ENCODE data around the gene AP3D1. TPM values are rescaled to one million over a fixed set of nuclear protein-coding genes. Genes with fewer than 3 reads are reported as not detected.
A peak's percentile ranks its signal among the peaks of the same experiment; 100 is the strongest.

The AP3D1 gene
- total RNA-seq, 4 donors from 2014 or later: 71.0 to 139 (median 99.0) TPM

GRCh38 chr19:2185734-2186070 lies 34.3 kb upstream of the AP3D1 start:
- Histone ChIP-seq H3K36me3 (no peaks in the 10 kb centered on the region), H3K4me3 (peak overlapping the region in 2 of 4 donors; percentile 1 to 26), H3K27me3 (no peaks in the 10 kb centered on the region), H3K9me3 (no peaks in the 10 kb centered on the region), H3K27ac (peak overlapping the region; percentile 81 to 94 (median 86)), H3K4me1 (peaks cover 35 to 61% of the 10 kb centered on the region in 2 donors)
- intact Hi-C loops (cut with DNase I; ENCODE audit: low total_unique reads): loop anchor here (1.0 kb wide), 2 partner anchors 22 to 34 kb away; partner anchors contain the start of genes AP3D1 and DOT1L
- peak; percentile 4 to 5 for ATAC-seq
- DNase-seq: no peak
- no peak for TF ChIP-seq CTCF (IDR thresholded peaks at IDR 0.05 in 4 of 5, conservative IDR thresholded peaks at IDR 0.05 in 1 of 5)
- peak; percentile 80 to 86 for TF ChIP-seq POLR2A (IDR thresholded peaks at IDR 0.05)
- in situ Hi-C loops (cut with MboI; ENCODE audit: low sequenced_read_pairs in 4 of 4): no loop called here

DNA sequence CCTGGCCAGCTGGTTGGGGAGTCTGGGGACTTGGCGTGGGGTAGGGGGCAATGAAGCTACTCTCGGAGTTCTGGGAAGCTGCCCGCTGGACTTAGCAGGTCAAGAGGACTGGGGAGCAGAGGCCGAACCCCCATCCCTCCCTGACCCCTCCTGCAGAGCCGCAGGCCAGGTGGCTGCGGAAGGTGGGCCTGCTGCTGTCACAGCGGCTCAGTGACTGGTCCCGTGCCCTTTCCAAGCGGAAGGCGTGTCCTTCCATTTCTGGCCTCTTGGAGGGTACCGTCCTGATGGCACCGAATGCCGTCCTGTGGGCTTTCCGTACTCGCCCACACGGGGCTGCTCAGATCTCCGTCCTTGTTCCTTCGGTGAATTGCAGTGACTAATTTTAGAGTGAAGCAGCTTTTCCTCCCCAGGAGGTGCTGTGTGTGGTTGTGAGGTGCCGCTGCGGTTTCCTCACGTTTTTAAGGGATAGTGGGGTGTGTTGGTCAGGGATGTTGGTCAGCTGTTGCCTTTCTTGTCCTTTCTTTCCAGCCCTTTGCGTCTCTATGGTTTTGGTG lies 33.1 kb upstream of the AP3D1 start:
- TF ChIP-seq POLR2A (IDR thresholded peaks at IDR 0.05) (no peak), CTCF (IDR thresholded peaks at IDR 0.05 in 4 of 5, conservative IDR thresholded peaks at IDR 0.05 in 1 of 5) (peak in 1 of 5 experiments; percentile 20)
- peak overlapping the region; percentile 81 to 94 (median 86) for H3K27ac ChIP-seq
- no peak for DNase-seq
- in situ Hi-C loops (cut with MboI; ENCODE audit: low sequenced_read_pairs in 4 of 4): no loop called here
- no peaks in the 10 kb centered on the region for H3K9me3 ChIP-seq
- no peaks in the 10 kb centered on the region for H3K36me3 ChIP-seq
- H3K4me3 ChIP-seq: no peak overlapping the region
- no peak for ATAC-seq
- peaks cover 38 to 70% of the 10 kb centered on the region in 2 donors for H3K4me1 ChIP-seq
- H3K27me3 ChIP-seq: no peaks in the 10 kb centered on the region
- intact Hi-C loops (cut with DNase I; ENCODE audit: low total_unique reads): no loop called here

GRCh38 chr19:2181633-2181997 lies 30.2 kb upstream of the AP3D1 start:
- H3K27me3 ChIP-seq: no peaks in the 10 kb centered on the region

GRCh38 chr19:2180881-2181632 lies 29.7 kb upstream of the AP3D1 start:
- in situ Hi-C loops (cut with MboI; ENCODE audit: low sequenced_read_pairs in 4 of 4): no loop called here

More at GRCh38 chr19:2181633-2181997, 30.2 kb upstream of the AP3D1 start:
- in situ Hi-C loops (cut with MboI; ENCODE audit: low sequenced_read_pairs in 4 of 4) (no loop called here), intact Hi-C loops (cut with DNase I; ENCODE audit: low total_unique reads) (no loop called here)
- Histone ChIP-seq H3K27ac (peak overlapping the region in 1 of 4 donors; percentile 21), H3K36me3 (no peaks in the 10 kb centered on the region), H3K4me1 (peaks cover 46 to 75% of the 10 kb centered on the region in 2 donors), H3K4me3 (no peak overlapping the region), H3K9me3 (no peaks in the 10 kb centered on the region)
- ATAC-seq (no peak), DNase-seq (no peak)
- no peak for TF ChIP-seq CTCF (IDR thresholded peaks at IDR 0.05 in 4 of 5, conservative IDR thresholded peaks at IDR 0.05 in 1 of 5)
- no peak for TF ChIP-seq POLR2A (IDR thresholded peaks at IDR 0.05)

More at GRCh38 chr19:2180881-2181632, 29.7 kb upstream of the AP3D1 start:
- H3K27me3 ChIP-seq: no peaks in the 10 kb centered on the region
- intact Hi-C loops (cut with DNase I; ENCODE audit: low total_unique reads): no loop called here
- peaks cover 44 to 74% of the 10 kb centered on the region in 2 donors for H3K4me1 ChIP-seq
- TF ChIP-seq POLR2A (IDR thresholded peaks at IDR 0.05) (no peak), CTCF (IDR thresholded peaks at IDR 0.05 in 4 of 5, conservative IDR thresholded peaks at IDR 0.05 in 1 of 5) (no peak)
- H3K27ac ChIP-seq: peak overlapping the region in 1 of 4 donors; percentile 21
- ATAC-seq (no peak), DNase-seq (no peak)
- no peaks in the 10 kb centered on the region for H3K36me3 ChIP-seq
- H3K9me3 ChIP-seq: no peaks in the 10 kb centered on the region
- H3K4me3 ChIP-seq: no peak overlapping the region
